Body of pancreas (tissue), 4 donors: ENCODE results near the gene IL17C. TPM values are rescaled to one million over a fixed set of nuclear protein-coding genes. Genes with fewer than 3 reads are reported as not detected.

Experiments used
- ATAC-seq: fragments of 150-250 bp; one replicate; pipeline ENCODE4 v1.9.1; 2016
- DNase-seq, 4 donors: peaks; one replicate each; pipeline ENCODE4 v3.0.0-alpha.2; 2019
- H3K27ac ChIP-seq, 4 donors: fragments of 200-600 bp; sonication (generic); 1 replicate in 3 of 4; 2 replicates in 1 of 4; pipeline versions ENCODE4 v1.5.1 to v1.6.1; 2016 to 2019; ENCODE audit warnings: mild to moderate bottlenecking in 1 of 4, mixed read lengths in 1 of 4, moderate library complexity in 1 of 4
- H3K27me3 ChIP-seq, 2 donors: fragments of 200-600 bp; sonication (generic); one replicate each; pipeline ENCODE4 v1.6.0; 2016; ENCODE audit warnings: mild to moderate bottlenecking in 1 of 2
- H3K36me3 ChIP-seq, 2 donors: fragments of 200-600 bp; sonication (generic); replicated peaks in 1 of 2; 2 replicates each; pipeline ENCODE4 v1.5.1; 2016; ENCODE audit warnings: low read depth in 2 of 2; ENCODE audit not compliant: insufficient read depth in 1 of 2
- H3K4me1 ChIP-seq: fragments of 200-600 bp; sonication (generic); one replicate; pipeline ENCODE4 v1.6.0; 2016
- H3K4me3 ChIP-seq, 2 donors: fragments of 200-600 bp; sonication (generic); 1 replicate in 1 of 2; 2 replicates in 1 of 2; pipeline ENCODE4 v1.5.1; 2016 to 2019
- H3K9me3 ChIP-seq, 3 donors: fragments of 200-600 bp; sonication (generic); 1 replicate in 2 of 3; 2 replicates in 1 of 3; pipeline ENCODE4 v1.5.1; 2016
- CTCF ChIP-seq, 7 experiments: fragments of 450-650 bp in 4 of 7; fragments of 200-600 bp in 3 of 7; sonication (generic) in 3 of 7; IDR thresholded peaks; one replicate each; pipeline ENCODE4 v1.5.1; 2016 to 2019; ENCODE audit warnings: antibody characterized with exemption in 7 of 7
- POLR2A ChIP-seq, 3 donors: fragments of 450-650 bp; IDR thresholded peaks; one replicate each; pipeline ENCODE4 v1.6.1; 2016; ENCODE audit warnings: antibody characterized with exemption in 3 of 3, mild to moderate bottlenecking in 2 of 3
- WGBS, 2 donors: methylation state at CpG; one replicate each; pipeline ENCODE4 v1.1.5; 2017; 5-methylcytosine and 5-hydroxymethylcytosine counted together
- intact Hi-C: fragments of 100-400 bp; cut with DNase I; formaldehyde crosslinking; loops from one replicate; pipeline ENCODE4 v1.15.1; 2023
- total RNA-seq, 2 donors: library from RNA; depleted of rRNA; stranded (reverse); fragments of >200 nt; gene quantifications; one replicate each; pipeline ENCODE4 v1.1.0, GENCODE V29; 2016

Gene IL17C
- total RNA-seq, 2 donors from 2014 or later, result not detected

GRCh38 chr16:88661468-88661867 lies 23.1 kb downstream of the IL17C start:
- H3K4me3 ChIP-seq, result no peak overlapping the region
- intact Hi-C loops, result no loop called here
- no peak for TF ChIP-seq POLR2A (IDR thresholded peaks at IDR 0.05)
- TF ChIP-seq CTCF (IDR thresholded peaks at IDR 0.05), result no peak
- ATAC-seq (no peak), DNase-seq (no peak)
- H3K4me1 ChIP-seq, result peaks cover 22% of the 10 kb centered on the region
- no peaks in the 10 kb centered on the region for H3K27me3 ChIP-seq
- H3K27ac ChIP-seq, result no peak overlapping the region
- no peaks in the 10 kb centered on the region for H3K36me3 ChIP-seq
- WGBS, 2 donors, result 80 to 83% methylated on average over 10 of the region's 10 CpGs
- H3K9me3 ChIP-seq, result no peaks in the 10 kb centered on the region

GRCh38 chr16:88662222-88662842 lies 24.0 kb downstream of the IL17C start:
- Histone ChIP-seq H3K27ac (peak overlapping the region; percentile 64 to 85 (median 70)), H3K4me1 (peaks cover 22% of the 10 kb centered on the region), H3K27me3 (no peaks in the 10 kb centered on the region), H3K4me3 (peak overlapping the region; percentile 66 to 69), H3K9me3 (no peaks in the 10 kb centered on the region), H3K36me3 (no peaks in the 10 kb centered on the region)
- whole genome bisulfite sequencing, 2 donors, result 2% methylated on average over 19 to 49 of the region's 49 CpGs
- TF ChIP-seq POLR2A (IDR thresholded peaks at IDR 0.05) (no peak), CTCF (IDR thresholded peaks at IDR 0.05) (no peak)
- ATAC-seq (no peak), DNase-seq (peak in 1 of 4 donors; percentile 46)
- intact Hi-C loops, result no loop called here

GRCh38 chr16:88662843-88663606 lies 24.7 kb downstream of the IL17C start, which contains the start of gene MVD:
Gene MVD, minus strand, starts transcription at chr16:88663091. Its CDS starts 11 bp downstream, at chr16:88663080.
- 0 to 1% methylated on average over 7 to 81 of the region's 88 CpGs for WGBS, 2 donors
- Histone ChIP-seq H3K36me3 (no peaks in the 10 kb centered on the region), H3K27me3 (no peaks in the 10 kb centered on the region), H3K27ac (peak within 1 kb of the TSS; percentile 64 to 85 (median 70)), H3K4me3 (peak within 1 kb of the TSS; percentile 66 to 90), H3K9me3 (no peaks in the 10 kb centered on the region), H3K4me1 (peaks cover 22% of the 10 kb centered on the region)
- intact Hi-C loops, result no loop called here
- ATAC-seq (peak; percentile 98), DNase-seq (peak; percentile 96 to 98 (median 97))
- TF ChIP-seq CTCF (IDR thresholded peaks at IDR 0.05), result peak in 2 of 7 experiments; percentile 7
- peak; percentile 66 to 91 (median 90) for TF ChIP-seq POLR2A (IDR thresholded peaks at IDR 0.05)

GRCh38 chr16:88665148-88665547 lies 26.8 kb downstream of the IL17C start:
- Histone ChIP-seq H3K4me3 (no peak overlapping the region), H3K36me3 (no peaks in the 10 kb centered on the region), H3K27me3 (no peaks in the 10 kb centered on the region), H3K27ac (peak overlapping the region in 2 of 4 donors; percentile 51 to 61), H3K9me3 (no peaks in the 10 kb centered on the region), H3K4me1 (peaks cover 22% of the 10 kb centered on the region)
- WGBS, 2 donors, result 21 to 36% methylated on average over 4 of the region's 4 CpGs
- intact Hi-C loops, result no loop called here
- ATAC-seq, result no peak
- TF ChIP-seq CTCF (IDR thresholded peaks at IDR 0.05), result no peak
- no peak for TF ChIP-seq POLR2A (IDR thresholded peaks at IDR 0.05)
- DNase-seq, result peak; percentile 61 to 80 (median 71)
